Skeletal muscle satellite cell (primary cell): ENCODE data around the gene KLHL12.
A peak's percentile ranks its signal among the peaks of the same experiment; 100 is the strongest.
"Not testable (repeated sequence)": the region's sequence is repeated elsewhere in the genome, so short reads cannot be mapped to it uniquely, and the experiment has no call there.

Experiments
- H3K27me3 ChIP-seq: 2 replicates; pipeline ENCODE4 v1.7.0; 2013; ENCODE audit warnings: low read length; ENCODE audit not compliant: control insufficient read depth, insufficient read depth
- H3K36me3 ChIP-seq: 2 replicates; pipeline ENCODE4 v1.7.0; 2013; ENCODE audit warnings: mild to moderate bottlenecking, control low read depth, low read length; ENCODE audit not compliant: insufficient read depth
- H3K4me1 ChIP-seq: 2 replicates; pipeline ENCODE4 v1.7.0; 2013; ENCODE audit warnings: low read length; ENCODE audit not compliant: control insufficient read depth, insufficient read depth
- H3K4me2 ChIP-seq: 2 replicates; pipeline ENCODE4 v1.7.0; 2013; ENCODE audit warnings: mild to moderate bottlenecking, low read length
- H3K4me3 ChIP-seq: 2 replicates; pipeline ENCODE4 v1.7.0; 2013; ENCODE audit warnings: low read length
- H3K9ac ChIP-seq: 2 replicates; pipeline ENCODE4 v1.7.0; 2013; ENCODE audit warnings: mild to moderate bottlenecking, low read depth, low read length, moderate library complexity
- H3K9me3 ChIP-seq: replicated peaks from 2 replicates; pipeline ENCODE4 v1.7.0; 2013; ENCODE audit warnings: mild to moderate bottlenecking, control low read depth, low read length

The KLHL12 gene

DNA sequence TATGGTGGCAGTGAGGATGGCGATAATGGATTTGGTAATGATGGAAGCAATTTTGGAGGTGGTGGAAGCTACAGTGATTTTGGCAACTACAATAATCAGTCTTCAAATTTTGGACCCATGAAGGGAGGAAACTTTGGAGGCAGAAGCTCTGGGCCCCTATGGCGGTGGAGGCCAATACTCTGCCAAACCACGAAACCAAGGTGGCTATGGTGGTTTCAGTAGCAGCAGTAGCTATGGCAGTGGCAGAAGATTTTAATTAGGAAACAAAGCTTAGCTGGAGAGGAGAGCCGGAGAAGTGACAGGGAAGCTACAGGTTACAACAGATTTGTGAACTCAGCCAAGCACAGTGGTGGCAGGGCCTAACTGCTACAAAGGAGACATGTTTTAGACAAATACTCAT lies 14.6 kb downstream of the KLHL12 start:
- not testable (repeated sequence) for H3K27me3 ChIP-seq, H3K4me1 ChIP-seq, H3K4me2 ChIP-seq, H3K9ac ChIP-seq, H3K4me3 ChIP-seq, H3K9me3 ChIP-seq
- peaks cover 77% of the 10 kb centered on the region for H3K36me3 ChIP-seq

DNA sequence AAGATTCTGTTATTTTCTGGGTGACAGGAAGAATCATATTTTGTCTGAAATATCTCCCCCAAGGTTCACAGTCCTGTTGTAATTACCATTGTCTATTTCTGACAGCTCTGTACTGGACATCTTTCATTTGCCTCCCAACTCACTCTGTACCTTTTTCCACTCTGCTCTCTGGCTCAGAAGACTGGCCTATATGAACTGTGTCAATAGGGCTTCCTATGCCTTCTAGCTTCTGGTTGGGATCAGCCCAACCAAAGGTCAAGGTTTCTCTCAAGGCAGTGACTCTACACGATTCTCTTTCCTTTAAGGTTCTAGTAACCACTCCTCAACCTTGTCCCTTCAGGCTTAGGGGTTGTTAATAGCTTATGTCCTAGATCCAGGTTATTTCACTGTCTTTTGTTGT lies 17.5 kb downstream of the KLHL12 start:
- H3K9ac ChIP-seq = no peak overlapping the region
- peaks cover 58% of the 10 kb centered on the region for H3K36me3 ChIP-seq
- no peak overlapping the region for H3K4me2 ChIP-seq
- no peak overlapping the region for H3K4me3 ChIP-seq
- H3K4me1 ChIP-seq = no peaks in the 10 kb centered on the region
- no peaks in the 10 kb centered on the region for H3K9me3 ChIP-seq
- no peaks in the 10 kb centered on the region for H3K27me3 ChIP-seq

DNA sequence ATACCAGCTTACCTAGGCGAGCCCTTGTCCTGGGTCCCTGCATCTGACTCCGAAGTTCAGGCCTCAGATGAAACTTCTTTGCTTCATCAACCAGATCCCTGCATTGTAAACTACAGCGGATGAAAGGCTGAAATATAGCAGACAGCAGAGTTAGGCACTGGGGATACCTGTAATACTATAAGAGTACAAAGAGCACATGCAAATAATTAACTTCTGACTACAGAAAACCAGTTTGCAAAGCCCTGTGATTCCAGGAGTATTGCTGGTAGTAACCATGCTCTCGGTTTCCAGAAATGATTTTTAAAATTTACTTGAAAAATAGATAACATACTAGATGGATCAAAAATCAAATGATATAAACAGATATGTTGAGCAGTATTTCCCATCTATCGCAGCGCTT lies 18.0 kb downstream of the KLHL12 start:
- Histone ChIP-seq H3K4me2 (no peak overlapping the region), H3K4me3 (no peak overlapping the region), H3K27me3 (no peaks in the 10 kb centered on the region), H3K9me3 (no peaks in the 10 kb centered on the region), H3K4me1 (no peaks in the 10 kb centered on the region), H3K36me3 (peaks cover 55% of the 10 kb centered on the region), H3K9ac (no peak overlapping the region)

DNA sequence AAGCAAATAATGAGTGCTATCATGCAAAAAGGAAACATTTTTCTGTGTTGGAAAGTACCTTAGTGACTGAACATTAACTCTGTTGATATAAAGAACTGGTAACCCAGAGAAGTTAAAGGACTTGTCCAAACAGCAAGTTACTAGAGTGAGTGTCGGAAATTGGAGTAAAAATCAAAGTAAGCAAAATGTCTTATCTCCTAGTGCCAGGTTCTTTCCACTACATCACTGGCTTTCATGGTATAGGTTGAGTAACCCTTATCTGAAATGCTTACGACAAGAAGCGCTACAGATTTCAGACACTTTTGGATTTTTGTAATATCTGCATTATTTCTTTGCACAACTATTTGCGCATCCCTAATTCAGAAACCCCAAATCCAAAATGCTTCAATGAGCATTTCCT lies 21.7 kb downstream of the KLHL12 start:
- H3K27me3 ChIP-seq = no peaks in the 10 kb centered on the region
- H3K9me3 ChIP-seq = no peaks in the 10 kb centered on the region
- H3K9ac ChIP-seq = no peak overlapping the region
- H3K36me3 ChIP-seq = peaks cover 31% of the 10 kb centered on the region
- no peak overlapping the region for H3K4me2 ChIP-seq
- H3K4me1 ChIP-seq = no peaks in the 10 kb centered on the region
- H3K4me3 ChIP-seq = no peak overlapping the region

DNA sequence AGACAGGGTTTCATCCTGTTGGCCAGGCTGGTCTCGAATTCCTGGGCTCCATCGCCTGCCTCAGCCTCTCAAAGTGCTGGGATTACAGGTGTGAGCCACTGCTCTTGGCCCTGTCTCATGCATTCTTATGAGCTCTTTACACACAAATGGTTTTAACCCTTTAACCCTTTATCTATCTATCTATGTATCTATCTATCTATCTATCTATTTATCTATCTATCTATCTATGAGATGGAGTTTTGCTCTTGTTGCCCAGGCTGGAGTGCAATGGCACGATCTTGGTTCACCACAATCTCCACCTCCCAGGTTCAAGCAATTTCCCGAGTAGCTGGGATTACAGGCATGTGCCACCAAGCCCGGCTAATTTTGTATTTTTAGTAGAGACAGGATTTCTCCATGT lies 23.2 kb downstream of the KLHL12 start:
- not testable (repeated sequence) for H3K27me3 ChIP-seq, H3K9me3 ChIP-seq, H3K4me2 ChIP-seq, H3K9ac ChIP-seq, H3K4me3 ChIP-seq, H3K4me1 ChIP-seq
- peaks cover 21% of the 10 kb centered on the region for H3K36me3 ChIP-seq

DNA sequence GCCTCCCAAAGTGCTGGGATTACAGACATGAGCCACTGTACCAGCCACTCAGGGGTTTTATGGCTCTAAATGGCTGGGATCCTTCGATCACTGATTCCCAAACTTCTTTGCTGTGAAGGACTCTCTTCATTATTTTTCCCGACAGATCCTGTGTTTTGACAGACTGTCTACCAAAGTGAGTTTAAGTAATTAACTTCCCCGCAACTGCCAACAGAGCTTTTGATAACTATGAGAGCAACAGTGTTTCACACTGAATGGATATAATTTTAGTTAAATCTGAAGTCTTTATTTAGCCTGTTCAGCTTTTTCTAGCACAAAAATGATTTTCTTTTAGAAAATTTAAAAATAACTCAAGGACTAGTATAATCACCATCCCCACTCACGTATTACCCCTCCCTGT lies 25.5 kb downstream of the KLHL12 start:
- Histone ChIP-seq H3K9ac (no peak overlapping the region), H3K36me3 (peaks cover 14% of the 10 kb centered on the region), H3K27me3 (no peaks in the 10 kb centered on the region), H3K4me1 (no peaks in the 10 kb centered on the region), H3K4me2 (no peak overlapping the region), H3K4me3 (no peak overlapping the region), H3K9me3 (no peaks in the 10 kb centered on the region)

DNA sequence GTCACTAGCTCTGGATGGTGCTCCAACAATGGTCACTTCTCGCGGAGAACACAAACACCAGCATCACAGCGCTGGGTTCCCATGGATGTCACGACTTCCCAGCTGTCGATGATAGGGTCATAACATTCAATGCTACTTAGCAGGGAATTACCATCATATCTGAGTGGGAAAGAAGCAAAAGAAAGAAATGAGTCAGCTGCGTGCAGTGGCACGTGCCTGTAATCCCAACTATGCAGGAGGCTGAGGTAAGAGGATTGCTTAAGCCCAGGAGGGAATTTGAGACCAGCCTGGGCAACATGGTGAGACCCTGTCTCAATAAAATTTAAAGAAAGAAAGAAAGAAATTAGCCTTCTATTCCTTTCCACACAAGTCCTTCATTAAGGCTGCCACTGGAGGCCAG lies 34.5 kb downstream of the KLHL12 start:
- Histone ChIP-seq H3K4me2 (no peak overlapping the region), H3K36me3 (peaks cover 59% of the 10 kb centered on the region), H3K9ac (no peak overlapping the region)

DNA sequence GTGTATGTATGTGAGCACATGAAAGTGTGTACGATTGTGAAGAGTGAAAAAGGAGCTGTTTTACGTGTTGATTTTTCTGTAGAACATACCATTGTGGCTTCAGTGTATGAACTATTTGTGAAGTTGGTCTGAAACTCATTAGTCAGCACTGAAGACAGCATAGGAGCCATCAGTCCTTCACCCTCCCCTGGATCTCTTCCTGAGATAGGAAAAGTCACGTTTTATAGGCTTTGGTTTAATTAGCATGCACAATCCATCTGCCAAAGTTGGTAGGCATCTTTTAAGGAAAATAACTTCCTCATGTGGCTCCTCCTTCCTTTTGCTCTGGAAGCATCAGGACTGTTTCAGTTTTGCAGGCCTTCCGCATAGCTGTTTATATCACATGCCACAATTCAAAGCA lies 36.6 kb downstream of the KLHL12 start:
- Histone ChIP-seq H3K9ac (no peak overlapping the region), H3K4me3 (no peak overlapping the region), H3K36me3 (peaks cover 44% of the 10 kb centered on the region), H3K27me3 (no peaks in the 10 kb centered on the region), H3K9me3 (no peaks in the 10 kb centered on the region), H3K4me1 (peaks cover 10% of the 10 kb centered on the region), H3K4me2 (no peak overlapping the region)

More for the DNA sequence above, 34.5 kb downstream of the KLHL12 start:
- H3K4me3 ChIP-seq = no peak overlapping the region
- H3K27me3 ChIP-seq = no peaks in the 10 kb centered on the region
- peaks cover 10% of the 10 kb centered on the region for H3K4me1 ChIP-seq
- H3K9me3 ChIP-seq = no peaks in the 10 kb centered on the region

DNA sequence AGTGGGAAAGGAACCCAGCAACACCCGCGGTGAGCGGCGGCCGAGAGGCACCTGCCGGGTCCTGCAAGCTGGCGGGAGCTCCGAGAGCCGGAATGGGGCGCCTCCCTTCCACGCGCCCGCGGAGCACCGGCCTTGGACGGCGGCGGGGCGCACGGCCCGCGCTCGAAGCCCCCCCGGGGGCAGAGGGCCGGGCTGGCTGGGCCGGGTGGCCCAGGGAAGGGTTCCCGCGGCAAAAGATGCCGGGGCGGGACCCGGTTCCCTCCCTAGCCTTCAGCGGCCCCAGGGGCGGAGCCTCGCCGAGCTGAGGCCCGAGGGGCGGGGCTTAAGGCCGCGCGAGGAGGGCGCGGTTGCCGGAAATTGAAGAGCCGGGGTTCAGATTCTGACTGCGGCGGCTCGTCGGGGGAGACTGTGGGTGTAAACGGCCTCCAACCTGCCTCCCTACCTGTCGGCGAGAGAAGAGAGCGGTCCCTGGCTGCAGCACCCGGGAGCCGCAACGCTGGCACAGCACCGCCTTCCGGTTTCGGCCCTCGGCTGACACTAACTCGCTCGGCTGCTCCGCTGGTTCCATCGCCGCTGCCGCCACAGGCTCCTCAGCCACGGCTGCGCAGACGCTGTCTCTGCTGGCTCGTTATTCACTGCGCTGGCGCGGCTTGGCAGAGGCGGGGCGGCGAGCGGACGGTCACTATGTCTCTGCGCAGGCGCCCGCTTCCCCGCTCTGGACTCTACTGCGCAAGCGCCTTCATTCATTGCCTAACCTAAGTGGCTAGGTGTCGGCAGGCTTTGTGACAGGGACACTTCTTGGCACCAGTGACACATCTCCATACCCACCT lies 38.3 kb downstream of the KLHL12 start, which contains the start of gene RABIF:
Gene RABIF (minus strand): TSS at position 619 of the 830 bp plus-strand sequence. CDS start 51 bp downstream, at position 568.
- H3K9me3 ChIP-seq = no peaks in the 10 kb centered on the region
- peak within 1 kb of the TSS; percentile 86 for H3K9ac ChIP-seq
- H3K4me1 ChIP-seq = peaks cover 10% of the 10 kb centered on the region
- peak within 1 kb of the TSS; percentile 99 for H3K4me2 ChIP-seq
- peak within 1 kb of the TSS; percentile 82 for H3K4me3 ChIP-seq
- H3K36me3 ChIP-seq = peaks cover 30% of the 10 kb centered on the region
- H3K27me3 ChIP-seq = no peaks in the 10 kb centered on the region

DNA sequence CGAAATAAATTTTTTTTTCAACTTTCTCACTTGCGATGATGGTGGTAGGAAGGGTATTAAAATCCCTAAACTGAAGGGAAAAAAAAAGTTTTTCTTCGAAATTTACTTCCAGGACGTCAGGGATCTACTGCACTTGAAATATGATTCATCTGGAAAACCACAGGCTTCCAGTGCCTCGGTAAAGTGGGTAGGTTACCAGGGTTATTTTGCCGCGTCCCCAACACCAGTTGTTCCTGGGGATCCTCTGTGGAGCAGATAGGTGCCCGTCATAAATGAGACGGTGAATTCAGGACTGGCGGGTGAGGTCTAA lies 38.9 kb downstream of the KLHL12 start:
- Histone ChIP-seq H3K27me3 (no peaks in the 10 kb centered on the region), H3K4me1 (peaks cover 10% of the 10 kb centered on the region), H3K4me3 (peak overlapping the region; percentile 82), H3K9ac (peak overlapping the region; percentile 86), H3K9me3 (no peaks in the 10 kb centered on the region), H3K4me2 (peak overlapping the region; percentile 99), H3K36me3 (peaks cover 25% of the 10 kb centered on the region)

DNA sequence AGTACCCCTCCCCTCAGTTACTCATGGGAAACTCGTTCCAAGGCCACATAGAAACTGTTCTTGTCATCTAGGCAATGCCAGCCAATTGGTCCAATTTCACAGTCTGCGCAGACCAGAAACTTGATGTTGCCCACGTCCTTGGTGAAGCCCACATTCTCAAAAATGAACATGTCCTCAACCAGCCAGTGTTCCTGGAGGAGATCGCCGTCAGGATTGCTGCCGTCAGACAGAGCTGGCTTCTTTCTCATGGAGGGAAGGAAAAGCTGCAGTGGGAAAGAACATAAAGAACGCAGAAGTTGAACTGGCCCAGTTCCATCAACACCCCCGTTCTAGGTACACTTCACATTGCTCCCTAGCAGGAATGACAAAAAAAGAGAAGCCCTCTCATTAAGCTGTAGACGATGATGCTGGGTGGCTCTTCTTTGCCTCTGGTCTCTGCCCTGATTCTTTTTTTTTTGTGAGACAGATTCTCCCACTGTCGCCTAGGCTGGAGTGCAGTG lies 46.0 kb downstream of the KLHL12 start:
- Histone ChIP-seq H3K27me3 (no peaks in the 10 kb centered on the region), H3K36me3 (peaks cover 16% of the 10 kb centered on the region), H3K4me2 (no peak overlapping the region), H3K4me3 (no peak overlapping the region), H3K4me1 (no peaks in the 10 kb centered on the region), H3K9me3 (no peaks in the 10 kb centered on the region), H3K9ac (no peak overlapping the region)

DNA sequence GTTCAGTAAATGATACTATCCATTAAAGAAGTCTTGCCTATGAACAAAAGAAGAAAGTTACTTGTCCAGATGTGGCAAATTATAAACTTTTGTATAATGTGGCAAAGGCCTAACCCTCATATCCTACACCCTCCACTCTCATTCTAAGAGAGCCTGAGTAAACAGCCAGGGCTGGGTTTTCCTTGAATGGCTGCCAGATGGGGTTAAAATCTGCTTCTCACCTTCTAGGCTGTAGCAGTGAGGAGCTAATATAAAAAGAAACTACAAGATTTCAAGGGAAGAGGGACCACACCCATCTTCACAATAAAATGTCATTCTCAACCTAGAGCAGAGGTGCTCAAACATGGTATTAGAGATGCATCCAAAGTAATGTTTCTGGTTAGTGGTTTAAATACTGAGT lies 47.0 kb downstream of the KLHL12 start:
- Histone ChIP-seq H3K9me3 (no peaks in the 10 kb centered on the region), H3K36me3 (peaks cover 16% of the 10 kb centered on the region), H3K4me2 (no peak overlapping the region), H3K4me3 (no peak overlapping the region), H3K4me1 (no peaks in the 10 kb centered on the region), H3K27me3 (no peaks in the 10 kb centered on the region), H3K9ac (no peak overlapping the region)
